CD4-positive, alpha-beta T cell treated with Interleukin-17A for 1 hour (primary cell): ENCODE data around the gene ABCC6.
"Not testable (repeated sequence)": the region's sequence is repeated elsewhere in the genome, so short reads cannot be mapped to it uniquely, and the experiment has no call there.

Experiments
- DNase-seq: peaks from one replicate; pipeline ENCODE4 v3.0.0-alpha.2; 2020

Gene ABCC6

GRCh38 chr16:16221382-16221781 lies 1.9 kb downstream of the ABCC6 start:
- DNase-seq: not testable (repeated sequence)

- not testable (repeated sequence) for DNase-seq
Observed at GRCh38 chr16:16220449-16220848, 2.8 kb downstream of the ABCC6 start.

GRCh38 chr16:16218787-16219186 lies 4.5 kb downstream of the ABCC6 start:
- not testable (repeated sequence) for DNase-seq

GRCh38 chr16:16218349-16218748 lies 4.9 kb downstream of the ABCC6 start:
- not testable (repeated sequence) for DNase-seq

GRCh38 chr16:16213863-16214293 lies 9.4 kb downstream of the ABCC6 start:
- not testable (repeated sequence) for DNase-seq

- not testable (repeated sequence) for DNase-seq
Observed at GRCh38 chr16:16211404-16211803, 11.9 kb downstream of the ABCC6 start.

- DNase-seq: not testable (repeated sequence)
Observed at GRCh38 chr16:16208461-16208860, 14.8 kb downstream of the ABCC6 start.

GRCh38 chr16:16207787-16208334 lies 15.4 kb downstream of the ABCC6 start:
- not testable (repeated sequence) for DNase-seq

- not testable (repeated sequence) for DNase-seq
Observed at GRCh38 chr16:16207097-16207786, 16.1 kb downstream of the ABCC6 start.

GRCh38 chr16:16205864-16206263 lies 17.4 kb downstream of the ABCC6 start:
- DNase-seq: not testable (repeated sequence)

- not testable (repeated sequence) for DNase-seq
Observed at GRCh38 chr16:16204552-16204951, 18.7 kb downstream of the ABCC6 start.

- DNase-seq: not testable (repeated sequence)
Observed at GRCh38 chr16:16203494-16203893, 19.8 kb downstream of the ABCC6 start.

- DNase-seq: peak; percentile 42
Observed at GRCh38 chr16:16202400-16203143, 20.7 kb downstream of the ABCC6 start.

GRCh38 chr16:16201880-16202279 lies 21.4 kb downstream of the ABCC6 start:
- not testable (repeated sequence) for DNase-seq

- not testable (repeated sequence) for DNase-seq
Observed at GRCh38 chr16:16200391-16200790, 22.9 kb downstream of the ABCC6 start.

- DNase-seq: not testable (repeated sequence)
Observed at GRCh38 chr16:16199428-16199827, 23.9 kb downstream of the ABCC6 start.

- DNase-seq: no peak
Observed at GRCh38 chr16:16197966-16198365, 25.3 kb downstream of the ABCC6 start.

GRCh38 chr16:16197331-16197730 lies 26.0 kb downstream of the ABCC6 start:
- DNase-seq: no peak

- no peak for DNase-seq
Observed at GRCh38 chr16:16196099-16196498, 27.2 kb downstream of the ABCC6 start.

GRCh38 chr16:16191493-16192167 lies 31.7 kb downstream of the ABCC6 start:
- no peak for DNase-seq

- not testable (repeated sequence) for DNase-seq
Observed at GRCh38 chr16:16190966-16191365, 32.3 kb downstream of the ABCC6 start.

- no peak for DNase-seq
Observed at GRCh38 chr16:16190546-16190945, 32.7 kb downstream of the ABCC6 start.

- no peak for DNase-seq
Observed at GRCh38 chr16:16189842-16190241, 33.5 kb downstream of the ABCC6 start.
